GM12878 (cell line): Measurements from ENCODE around the gene LANCL2. TPM values are rescaled to one million over a fixed set of nuclear protein-coding genes. Genes with fewer than 3 reads are reported as not detected.

ENCODE experiments used
- ATAC-seq: fragments of 200-7000 bp; cut with Tn5 transposase; 3 replicates; pipeline ENCODE4 v1.9.1; 2020; ENCODE audit warnings: mild to moderate bottlenecking, moderate library complexity
- BruUV-seq: library from RNA; stranded (reverse); fragments of 400-500 nt; replicated peaks from 2 replicates; lab custom pipeline; 2021; lab: Mats Ljungman, UMichigan
- CTCF ChIA-PET: fragments of 300-600 bp; sonication (Branson Sonifier 250); formaldehyde crosslinking; extraction: SDS; loops from one replicate; lab custom pipeline; 2021; ENCODE audit warnings: inconsistent platforms; lab: Yijun Ruan, JAX
- POLR2A ChIA-PET: fragments of 350-600 bp; formaldehyde crosslinking; extraction: SDS; loops from one replicate; lab custom pipeline; 2021; ENCODE audit warnings: inconsistent platforms; lab: Charles Lee
- RAD21 ChIA-PET: fragments of 300-600 bp; sonication (Branson Sonifier 250); formaldehyde crosslinking; loops from one replicate; lab custom pipeline; 2023; ENCODE audit warnings: antibody characterized with exemption; ENCODE audit not compliant: unreplicated experiment; lab: Charles Lee
- SMC1A ChIA-PET: fragments of 300-600 bp; sonication (Branson Sonifier 250); formaldehyde crosslinking; loops from one replicate; lab custom pipeline; 2023; ENCODE audit not compliant: unreplicated experiment, uncharacterized antibody; lab: Charles Lee
- DNase-seq: peaks from one replicate; pipeline ENCODE4 v3.0.0-alpha.2; 2011; ENCODE audit warnings: low read depth, low spot score
- FAIRE-seq: peaks from 3 replicates; lab custom pipeline; 2011; peaks lifted over from hg19 to GRCh38; lab: Jason Lieb, UNC
- H2AFZ ChIP-seq: 2 replicates; pipeline ENCODE4 v1.6.0; 2011; ENCODE audit warnings: low read depth, low read length, control low read depth; ENCODE audit not compliant: control insufficient read depth
- H3K27ac ChIP-seq: 2 replicates; pipeline ENCODE4 v1.5.1; 2011; ENCODE audit warnings: control low read depth; ENCODE audit not compliant: control insufficient read depth, insufficient read depth
- H3K27me3 ChIP-seq, 2 experiments: replicated peaks in 1 of 2; 2 replicates each; pipeline versions ENCODE4 v1.6.0 to v1.6.1; 2011; ENCODE audit warnings: low read length in 1 of 2; ENCODE audit not compliant: control insufficient read depth in 2 of 2, insufficient read depth in 2 of 2
- H3K36me3 ChIP-seq, 2 experiments: 2 replicates each; pipeline ENCODE4 v1.5.1; 2011; ENCODE audit warnings: low read length in 1 of 2; ENCODE audit not compliant: control insufficient read depth in 2 of 2, insufficient read depth in 2 of 2
- H3K4me1 ChIP-seq: 2 replicates; pipeline ENCODE4 v1.6.1; 2011; ENCODE audit warnings: mild to moderate bottlenecking, low read length, moderate library complexity, mixed read lengths; ENCODE audit not compliant: control insufficient read depth, insufficient read depth
- H3K4me2 ChIP-seq: 2 replicates; pipeline ENCODE4 v1.6.0; 2011; ENCODE audit warnings: control low read depth; ENCODE audit not compliant: control insufficient read depth, insufficient read depth
- H3K4me3 ChIP-seq: fragments of 200-600 bp; sonication (generic); 2 replicates; pipeline ENCODE4 v1.5.1; 2016
- H3K79me2 ChIP-seq: 2 replicates; pipeline ENCODE4 v1.6.0; 2011; ENCODE audit warnings: low read length; ENCODE audit not compliant: control insufficient read depth, insufficient read depth
- H3K9ac ChIP-seq: 2 replicates; pipeline ENCODE4 v1.8.0; 2011; ENCODE audit warnings: low read length, control low read depth, mixed read lengths; ENCODE audit not compliant: control insufficient read depth, insufficient read depth
- H3K9me3 ChIP-seq: replicated peaks from 3 replicates; pipeline ENCODE4 v1.5.1; 2011; ENCODE audit warnings: mild to moderate bottlenecking, low read length; ENCODE audit not compliant: control insufficient read depth, insufficient read depth
- H4K20me1 ChIP-seq: 2 replicates; pipeline ENCODE4 v1.6.0; 2011; ENCODE audit not compliant: control insufficient read depth, insufficient read depth
- BCL11A ChIP-seq: IDR thresholded peaks from 2 replicates; pipeline ENCODE4 v1.6.1; 2011; ENCODE audit warnings: low read depth, low read length
- CBFB ChIP-seq: IDR thresholded peaks from 2 replicates; pipeline ENCODE4 v1.6.1; 2016; ENCODE audit warnings: antibody characterized with exemption, low read depth
- CREB1 ChIP-seq: IDR thresholded peaks from 2 replicates; pipeline ENCODE4 v1.6.1; 2012; ENCODE audit warnings: low read depth, mild to moderate bottlenecking, inconsistent platforms
- FOXK2 ChIP-seq: fragments of 450-650 bp; IDR thresholded peaks from 2 replicates; pipeline ENCODE4 v1.6.1; 2017; ENCODE audit warnings: mild to moderate bottlenecking, moderate library complexity
- JUNB ChIP-seq: IDR thresholded peaks from 2 replicates; pipeline ENCODE4 v1.6.1; 2016; ENCODE audit warnings: antibody characterized with exemption, mild to moderate bottlenecking
- KAT2A ChIP-seq: conservative IDR thresholded peaks from 2 replicates; pipeline ENCODE4 v1.6.1; 2011; ENCODE audit warnings: low read depth, low read length; ENCODE audit not compliant: control insufficient read depth
- MYB ChIP-seq: fragments of 150-350 bp; IDR thresholded peaks from 2 replicates; pipeline ENCODE4 v1.6.1; 2014; ENCODE audit warnings: mild to moderate bottlenecking, low read depth, low read length, borderline replicate concordance
- NFYB ChIP-seq: IDR thresholded peaks from 2 replicates; pipeline ENCODE4 v1.6.1; 2011; ENCODE audit warnings: low read depth, mild to moderate bottlenecking, low read length, improper control_type of control experiment, moderate library complexity; ENCODE audit not compliant: insufficient read depth
- YBX1 ChIP-seq: fragments of 450-650 bp; IDR thresholded peaks from 2 replicates; pipeline ENCODE4 v1.6.1; 2016; ENCODE audit warnings: antibody characterized with exemption
- WGBS: methylation state at CpG from one replicate; pipeline ENCODE4 v1.1.6; 2016; ENCODE audit warnings: low lambda C conversion rate; ENCODE audit not compliant: insufficient replicate concordance, insufficient coverage; ENCODE audit errors: missing lambda C conversion rate; 5-methylcytosine and 5-hydroxymethylcytosine counted together
- in situ Hi-C: fragments of 300-500 bp; cut with MboI; formaldehyde crosslinking; loops from 9 replicates; pipeline ENCODE4 v1.14.3; 2018; ENCODE audit warnings: mixed read lengths
- intact Hi-C: fragments of 100-400 bp; cut with micrococcal nuclease; formaldehyde crosslinking; loops from one replicate; pipeline ENCODE4 v1.14.2; 2022; ENCODE audit not compliant: unreplicated experiment
- polyA plus RNA-seq, 11 experiments: library from polyadenylated mRNA; depleted of rRNA in 4 of 11; unstranded in 6 of 11; stranded (reverse) in 5 of 11; fragments of >200 nt; fragmentation: Nextera tagmentation in 4 of 11; fragmentation: Illumina TruSeq in 1 of 11; extraction: Ambion mirVana in 4 of 11; extraction: Trizol in 1 of 11; gene quantifications; 1 replicate in 1 of 11; 2 replicates in 10 of 11; pipeline versions ENCODE4 v1.2.1 to v1.2.3, GENCODE V29; 2011 to 2016; ENCODE audit warnings: inconsistent platforms in 2 of 11, missing spikeins in 2 of 11, low read depth in 1 of 11
- total RNA-seq, 4 experiments: library from RNA; depleted of rRNA in 3 of 4; stranded (reverse); fragments of >200 nt in 3 of 4; fragmentation: Illumina TruSeq in 1 of 4; extraction: Trizol in 1 of 4; gene quantifications; 2 replicates each; pipeline versions ENCODE4 v1.2.1 to v1.2.3, GENCODE V29; 2013 to 2021

The LANCL2 gene
- total and polyA plus RNA-seq, 10 of the 15 experiments (the other 5 are each of a cell fraction or from before 2014, with no cell fraction given), result 8.1 to 28.6 (median 16.4) TPM

- intact Hi-C loops, result no loop called here
- H3K27me3 ChIP-seq, result no peaks in the 10 kb centered on the region
- DNase-seq, result no peak
- TF ChIP-seq MYB (no peak), FOXK2 (no peak), BCL11A (no peak), YBX1 (no peak), CBFB (no peak), KAT2A (no peak)
- H3K36me3 ChIP-seq, result no peaks in the 10 kb centered on the region
- ChIA-PET RAD21 (no interaction called here), CTCF (interaction anchor here (0.9 to 1.5 kb wide), 2 partner anchors 13 to 54 kb away, joined by 3 to 4 read pairs; no protein-coding TSS in a partner anchor), SMC1A (interaction anchor here (1.2 to 1.3 kb wide), 2 partner anchors 28 to 55 kb away, joined by 3 to 5 read pairs; no protein-coding TSS in a partner anchor), POLR2A (interaction anchor here (0.6 kb wide), 1 partner anchor 240 kb away, joined by 4 read pairs; no protein-coding TSS in a partner anchor)
- no peaks in the 10 kb centered on the region for H3K79me2 ChIP-seq
- H3K9me3 ChIP-seq, result no peaks in the 10 kb centered on the region
- WGBS, result 65% methylated on average over 5 of the region's 5 CpGs
- in situ Hi-C loops, result no loop called here
- no peak overlapping the region for H3K4me3 ChIP-seq
- H3K4me2 ChIP-seq, result no peak overlapping the region
- no peaks in the 10 kb centered on the region for H3K4me1 ChIP-seq
- no peaks in the 10 kb centered on the region for H4K20me1 ChIP-seq
- H3K27ac ChIP-seq, result no peak overlapping the region
- BruUV-seq, result no TSS peak
- H3K9ac ChIP-seq, result no peak overlapping the region
- FAIRE-seq, result no peak
- ATAC-seq, result no peak
- H2AFZ ChIP-seq, result no peak overlapping the region
These were observed 30.0 kb upstream of the LANCL2 start for GRCh38 chr7:55335151-55335550.

- SMC1A ChIA-PET, result interaction anchor here (2.1 kb wide), 1 partner anchor 9 kb away, joined by 6 read pairs; no protein-coding TSS in a partner anchor
- CTCF ChIA-PET, result interaction anchor here (0.8 to 1.5 kb wide), 3 partner anchors 14 to 58 kb away, joined by 3 to 4 read pairs (median 3); no protein-coding TSS in a partner anchor
These were observed 29.4 kb upstream of the LANCL2 start for GRCh38 chr7:55335786-55336185.

More at GRCh38 chr7:55335786-55336185, 29.4 kb upstream of the LANCL2 start:
- Histone ChIP-seq H3K4me3 (no peak overlapping the region), H3K9me3 (no peaks in the 10 kb centered on the region), H3K27ac (no peak overlapping the region), H3K36me3 (no peaks in the 10 kb centered on the region), H3K4me1 (no peaks in the 10 kb centered on the region), H2AFZ (no peak overlapping the region), H3K27me3 (no peaks in the 10 kb centered on the region), H4K20me1 (no peaks in the 10 kb centered on the region), H3K9ac (no peak overlapping the region), H3K4me2 (no peak overlapping the region), H3K79me2 (no peaks in the 10 kb centered on the region)
- in situ Hi-C loops, result no loop called here
- ATAC-seq (no peak), DNase-seq (no peak), FAIRE-seq (no peak)
- RAD21 ChIA-PET, result no interaction called here
- whole genome bisulfite sequencing, result 33% methylated on average over 5 of the region's 5 CpGs
- POLR2A ChIA-PET, result interaction anchor here (0.6 to 1.1 kb wide), 2 partner anchors 8 to 239 kb away, joined by 3 to 4 read pairs; no protein-coding TSS in a partner anchor
- no peak for TF ChIP-seq NFYB
- TF ChIP-seq JUNB, result no peak
- TF ChIP-seq CREB1, result no peak
- no TSS peak for BruUV-seq
- intact Hi-C loops, result no loop called here
